NOMO-1 treated with dmso at 0.1 percent for 144 hours (cell line): Measurements from ENCODE around the gene RNPS1.
"Not testable (repeated sequence)": the region's sequence is repeated elsewhere in the genome, so short reads cannot be mapped to it uniquely, and the experiment has no call there.

ENCODE experiments used
- DNase-seq: peaks from one replicate; lab custom pipeline; 2025; ENCODE audit not compliant: unreplicated experiment; lab: John Stamatoyannopoulos, UW

The RNPS1 gene

DNA sequence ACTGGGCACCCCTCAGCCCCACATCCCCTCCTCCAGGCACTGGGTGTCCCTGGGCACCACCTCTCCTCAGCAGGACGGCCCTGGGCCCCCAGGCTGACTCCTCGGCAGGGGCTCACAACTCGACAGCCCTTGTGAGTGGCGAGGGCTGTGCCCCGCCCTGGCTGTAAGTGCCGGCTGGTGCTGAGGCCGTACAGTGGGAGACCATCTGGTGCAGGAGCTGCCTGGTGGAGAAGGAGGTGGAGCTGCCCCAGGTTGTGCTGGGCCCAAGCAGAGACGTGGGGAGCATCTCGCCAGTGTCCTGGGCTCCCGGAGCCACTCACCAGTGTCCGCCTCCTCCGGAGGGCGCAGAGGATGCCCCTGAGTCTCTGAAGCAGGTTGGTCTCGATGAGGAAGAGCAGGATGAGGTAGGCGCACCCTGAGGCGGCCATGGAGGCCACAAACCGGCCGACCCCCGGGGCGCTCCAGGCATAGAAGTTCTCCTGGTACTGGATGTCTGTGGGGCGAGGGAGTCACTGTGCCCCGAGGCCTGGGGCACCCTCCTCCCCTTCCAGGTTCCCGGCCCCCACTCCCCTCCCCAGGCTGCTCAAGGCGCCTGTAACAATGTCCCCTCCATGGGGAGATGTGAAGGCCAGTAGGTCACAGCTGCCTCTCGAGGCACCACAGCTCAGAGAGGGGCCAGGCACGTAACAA, 15.1 kb upstream of the RNPS1 start:
- DNase-seq: no peak

DNA sequence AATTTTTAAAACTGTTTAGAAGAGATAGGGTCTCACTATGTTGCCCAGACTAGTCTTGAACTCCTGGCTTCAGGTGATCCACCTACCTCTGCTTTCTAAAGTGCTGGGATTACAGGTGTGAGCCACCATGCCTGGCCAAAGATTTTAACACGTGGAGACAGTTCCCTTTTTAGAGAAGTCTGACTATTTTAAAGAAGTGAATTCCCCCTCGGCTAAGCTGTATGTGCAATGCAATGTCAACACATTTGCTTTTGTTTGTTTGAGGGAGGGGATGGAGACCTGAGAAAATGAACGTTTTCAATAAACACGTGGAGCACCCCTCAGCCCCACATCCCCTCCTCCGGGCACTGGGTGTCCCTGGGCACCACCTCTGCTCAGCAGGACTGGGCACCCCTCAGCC, 14.3 kb upstream of the RNPS1 start:
- DNase-seq: no peak

DNA sequence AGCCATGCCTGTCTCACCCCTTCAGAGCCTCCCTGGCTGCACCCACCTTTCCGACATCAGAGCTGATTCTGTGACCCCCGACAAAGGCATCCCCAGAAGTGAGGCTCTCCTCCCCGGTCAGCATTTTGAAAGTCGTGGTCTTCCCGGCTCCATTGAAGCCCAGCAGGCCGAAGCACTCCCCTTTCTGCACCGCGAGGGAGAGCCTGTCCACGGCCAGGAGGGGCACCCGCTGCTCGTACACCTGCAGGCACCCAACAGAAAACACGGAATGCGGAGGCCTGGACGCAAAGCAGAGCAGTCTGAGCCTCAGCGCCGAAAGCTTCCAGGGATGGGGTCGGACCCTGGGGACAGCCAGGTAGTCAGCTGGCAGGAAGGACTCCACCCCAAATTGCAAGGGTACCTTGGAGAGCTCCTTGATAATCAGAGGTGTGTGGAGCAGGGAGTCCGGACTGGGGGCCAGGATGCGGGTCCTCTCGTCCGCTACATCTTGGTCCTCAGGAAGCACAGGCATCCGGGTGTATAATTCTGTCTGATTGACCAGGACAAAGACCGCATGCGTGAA, 13.1 kb upstream of the RNPS1 start:
- DNase-seq: no peak

DNA sequence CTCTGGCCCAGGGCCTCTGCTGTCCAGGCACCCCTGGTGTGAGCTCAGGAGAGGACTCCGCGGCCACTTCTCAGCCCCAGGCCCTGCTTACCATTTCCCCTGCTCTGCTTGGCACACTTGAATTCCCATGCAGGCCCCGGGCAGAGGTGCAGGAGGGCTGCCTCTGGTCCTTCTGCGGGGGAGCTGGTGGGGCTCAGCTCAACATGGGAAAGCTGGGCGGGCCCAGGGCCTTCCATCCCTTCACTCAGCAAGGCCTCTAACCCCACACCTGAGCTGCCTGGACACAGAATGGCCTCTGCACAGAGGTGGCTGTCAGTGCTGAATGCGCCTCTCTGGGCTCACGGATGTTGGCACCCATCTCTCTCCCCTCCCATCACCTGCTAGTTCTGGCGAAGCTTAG, 12.5 kb upstream of the RNPS1 start:
- DNase-seq: no peak

DNA sequence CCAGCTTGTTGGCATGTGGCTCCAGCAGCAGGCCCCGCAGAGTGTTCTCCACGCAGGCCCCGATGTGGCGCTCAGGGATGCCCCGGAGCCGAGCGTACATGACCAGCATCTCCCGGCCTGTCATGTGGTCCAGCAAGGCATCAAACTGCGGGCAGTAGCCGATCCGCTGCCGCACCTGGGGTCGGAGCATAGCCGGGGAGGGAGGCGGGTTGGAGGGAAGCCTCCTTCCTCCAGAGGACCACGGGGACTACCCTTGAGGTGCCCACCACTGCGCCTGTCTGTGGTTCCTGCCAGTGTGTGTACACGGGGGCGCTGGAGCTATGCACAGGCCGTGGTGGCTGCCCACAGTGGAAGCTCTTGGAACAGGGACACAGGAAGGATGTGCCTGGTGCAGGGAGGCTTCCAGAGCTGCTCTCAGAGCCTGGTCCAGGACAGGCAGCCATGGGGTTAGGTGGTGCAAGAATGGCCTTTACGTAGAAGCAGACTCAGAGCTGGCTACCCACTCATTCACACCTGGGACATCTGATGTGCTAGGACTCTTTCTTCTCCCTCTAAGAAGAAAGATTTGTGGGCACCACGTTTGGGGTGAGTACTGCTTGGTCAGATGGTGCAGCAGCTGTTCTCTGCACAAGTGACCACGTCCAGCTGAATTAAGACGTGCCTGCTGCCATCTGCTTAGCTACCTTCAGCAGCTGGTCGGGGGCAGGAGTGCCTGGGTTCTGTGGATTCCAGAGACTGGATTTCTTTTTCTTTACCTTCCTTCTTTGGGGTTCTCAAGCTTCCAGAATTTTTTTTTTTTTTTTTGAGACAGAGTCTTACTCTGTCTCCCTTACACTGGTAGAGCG, 11.3 kb upstream of the RNPS1 start:
- DNase-seq: no peak

DNA sequence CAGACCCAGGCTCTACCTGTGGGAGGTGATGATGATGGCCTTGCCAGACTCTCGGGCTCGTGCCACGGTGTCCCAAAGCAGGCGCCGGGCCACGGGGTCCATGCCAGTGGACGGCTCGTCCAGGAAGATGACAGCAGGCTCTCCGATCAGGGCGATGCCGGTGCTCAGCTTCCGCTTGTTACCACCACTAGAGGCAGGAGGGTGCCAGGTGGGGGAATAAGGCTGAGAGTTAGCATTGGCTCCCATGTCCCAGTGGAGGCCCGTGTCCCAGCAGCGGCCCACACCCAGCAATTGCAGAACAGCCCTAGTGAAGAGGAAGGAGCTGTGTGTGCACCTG, 10.3 kb upstream of the RNPS1 start:
- no peak for DNase-seq

DNA sequence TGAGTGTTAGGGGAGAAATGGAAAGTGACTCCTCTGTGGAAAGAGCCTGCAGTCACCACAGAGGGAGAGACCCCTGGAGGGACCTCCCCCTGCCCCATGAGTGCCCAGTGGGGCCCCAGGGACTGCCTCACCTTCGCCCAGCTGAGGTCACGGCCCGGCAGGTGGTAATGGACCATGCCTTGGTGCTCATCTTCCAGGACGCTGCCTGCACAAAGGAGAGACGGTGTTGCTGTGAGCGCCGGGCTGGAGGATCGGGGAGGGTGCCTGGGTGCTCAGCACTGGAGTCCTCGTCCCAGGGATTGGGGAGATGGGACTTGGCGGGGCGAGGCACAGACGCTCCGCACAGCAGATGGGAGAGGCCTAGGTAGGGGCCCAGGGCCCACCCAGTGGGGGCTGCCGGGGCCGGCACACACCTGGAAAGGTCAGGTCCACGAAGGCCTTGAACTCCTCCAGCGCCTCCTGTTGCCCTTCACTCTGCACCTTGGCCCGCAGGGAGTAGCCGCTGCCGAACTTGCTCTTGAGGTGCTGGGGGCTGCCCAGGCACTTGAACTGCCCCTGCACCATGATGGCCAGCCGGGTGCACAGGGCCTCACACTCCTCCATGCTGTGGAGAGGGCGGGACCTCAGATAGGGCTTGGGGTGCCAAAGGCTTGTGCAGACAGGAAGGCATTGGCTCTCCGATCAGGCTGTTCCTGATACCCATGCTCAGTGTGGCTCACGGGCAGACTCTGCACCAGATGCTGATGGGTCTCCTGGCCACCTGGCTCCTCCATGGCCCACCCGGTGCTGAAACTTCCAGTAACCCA, 9.7 kb upstream of the RNPS1 start:
- DNase-seq: no peak

DNA sequence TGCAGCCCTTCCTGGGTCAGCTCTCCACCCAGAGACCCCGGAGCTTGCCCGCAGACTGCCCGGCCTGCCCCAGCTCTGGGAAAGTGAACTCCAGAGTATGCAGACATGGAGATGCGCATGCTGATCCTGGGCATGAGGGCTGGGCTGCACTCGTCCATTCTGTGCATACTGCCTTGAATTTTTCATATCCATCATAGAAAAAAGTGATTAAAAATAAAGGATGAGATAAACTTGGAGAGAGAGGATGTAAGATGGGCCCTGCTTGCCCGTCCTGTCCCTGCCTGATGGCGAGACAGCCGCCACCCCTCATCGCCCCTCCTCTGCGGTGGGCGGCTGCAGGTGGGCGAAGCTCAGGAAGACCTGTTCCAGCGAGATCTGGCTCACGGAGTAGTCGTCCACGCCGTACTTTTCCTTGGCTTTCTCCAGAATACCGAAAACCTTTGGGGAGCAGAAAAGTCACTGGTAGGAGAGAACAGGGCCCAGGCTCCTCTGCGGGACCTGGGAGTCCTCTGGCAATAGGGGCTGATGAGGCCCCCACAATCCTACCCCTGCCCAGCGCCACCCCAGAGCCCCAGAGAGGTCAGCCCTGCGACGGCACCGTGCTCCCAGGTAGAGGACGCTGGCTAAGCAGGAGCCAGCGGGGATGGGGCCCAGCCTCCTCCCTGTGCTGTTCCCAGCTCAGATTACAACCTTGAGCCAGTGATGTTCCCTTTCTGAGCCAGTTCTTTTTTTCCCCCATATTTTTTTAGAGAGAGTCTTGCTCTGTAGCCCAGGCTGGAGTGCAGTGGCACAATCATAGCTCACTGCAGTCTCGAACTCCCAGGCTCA, 8.7 kb upstream of the RNPS1 start:
- DNase-seq: no peak

DNA sequence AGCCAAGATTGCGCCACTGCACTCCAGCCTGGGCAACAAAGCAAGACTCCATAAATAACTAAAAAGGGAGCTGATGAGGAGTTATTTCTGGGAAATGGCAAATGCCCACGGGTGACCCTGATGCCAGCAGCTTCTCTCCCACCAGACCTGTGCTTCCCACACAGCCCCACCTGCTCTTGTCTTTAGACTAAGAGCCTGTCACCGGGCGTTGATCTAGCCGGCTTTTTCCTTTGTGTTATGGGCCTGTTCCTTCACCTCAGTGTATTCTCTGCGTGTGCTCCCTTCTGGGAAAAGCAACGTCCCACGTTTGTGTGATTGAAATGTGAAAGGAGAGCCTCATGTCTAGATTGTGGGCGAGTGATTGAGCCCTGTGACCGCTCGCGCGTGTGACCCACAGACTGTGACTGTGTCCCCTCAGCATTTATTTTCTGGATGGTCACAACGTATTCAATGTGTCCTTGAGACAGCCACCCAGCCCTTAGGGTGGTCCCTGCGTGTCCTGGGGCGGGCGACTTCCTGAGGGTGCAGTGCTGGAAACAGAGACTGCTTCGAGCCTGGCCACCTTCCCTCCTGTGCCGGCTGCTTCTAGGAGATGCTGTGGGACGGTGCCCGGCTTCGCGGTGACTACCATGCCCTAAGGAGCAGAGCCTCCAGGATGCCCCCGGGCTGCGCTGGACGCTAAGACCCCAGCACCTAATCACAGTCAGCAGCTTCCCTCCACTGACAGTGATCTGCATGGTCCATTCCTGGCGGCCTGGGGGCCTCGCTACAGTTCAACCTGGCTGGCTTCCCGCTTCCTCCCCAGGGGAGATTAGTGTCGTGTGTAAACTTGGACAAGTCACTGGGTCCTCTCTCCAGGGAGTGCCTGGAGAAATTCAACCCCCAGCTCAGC, 7.8 kb upstream of the RNPS1 start:
- DNase-seq: no peak

DNA sequence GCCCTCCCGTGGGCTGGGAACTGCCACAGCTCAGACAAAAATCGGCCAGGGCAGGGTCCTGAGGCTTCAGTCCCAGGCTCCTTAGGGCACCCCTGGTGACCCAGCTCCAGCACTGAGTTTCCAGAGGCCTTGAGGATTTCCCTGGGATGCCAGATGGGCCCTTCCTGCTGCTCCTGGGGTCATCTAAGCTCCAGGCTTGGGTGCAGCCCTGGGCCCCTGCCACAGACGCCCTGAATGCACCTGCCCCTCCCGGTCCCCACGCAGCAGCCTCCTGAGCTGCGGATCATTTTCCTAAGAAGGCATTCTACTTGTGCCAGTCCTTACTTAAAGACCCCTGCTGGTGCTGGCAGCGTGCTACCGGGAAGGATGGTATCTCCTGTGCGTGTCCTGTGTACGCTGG, 6.0 kb upstream of the RNPS1 start:
- DNase-seq: no peak

DNA sequence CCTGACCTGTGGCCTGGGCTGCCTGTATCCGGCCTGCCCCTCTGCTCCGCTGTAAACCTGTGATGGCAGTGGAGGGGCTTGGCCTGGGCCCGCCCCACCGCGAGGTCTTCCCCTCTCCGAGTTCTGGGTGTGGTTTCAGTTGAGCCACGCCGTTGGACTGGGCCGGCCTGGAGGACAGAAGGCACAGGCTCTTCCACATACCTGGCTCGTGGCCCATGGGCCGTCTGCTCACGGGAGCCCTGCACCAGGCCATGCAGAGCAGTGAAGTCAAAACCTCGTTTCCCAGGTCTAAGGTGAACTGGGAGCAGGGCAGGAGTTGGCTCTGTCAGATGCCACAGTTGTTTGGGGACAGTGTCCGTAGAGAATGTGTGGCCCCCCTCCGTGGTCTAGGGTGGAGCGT, 5.6 kb upstream of the RNPS1 start:
- DNase-seq: no peak

DNA sequence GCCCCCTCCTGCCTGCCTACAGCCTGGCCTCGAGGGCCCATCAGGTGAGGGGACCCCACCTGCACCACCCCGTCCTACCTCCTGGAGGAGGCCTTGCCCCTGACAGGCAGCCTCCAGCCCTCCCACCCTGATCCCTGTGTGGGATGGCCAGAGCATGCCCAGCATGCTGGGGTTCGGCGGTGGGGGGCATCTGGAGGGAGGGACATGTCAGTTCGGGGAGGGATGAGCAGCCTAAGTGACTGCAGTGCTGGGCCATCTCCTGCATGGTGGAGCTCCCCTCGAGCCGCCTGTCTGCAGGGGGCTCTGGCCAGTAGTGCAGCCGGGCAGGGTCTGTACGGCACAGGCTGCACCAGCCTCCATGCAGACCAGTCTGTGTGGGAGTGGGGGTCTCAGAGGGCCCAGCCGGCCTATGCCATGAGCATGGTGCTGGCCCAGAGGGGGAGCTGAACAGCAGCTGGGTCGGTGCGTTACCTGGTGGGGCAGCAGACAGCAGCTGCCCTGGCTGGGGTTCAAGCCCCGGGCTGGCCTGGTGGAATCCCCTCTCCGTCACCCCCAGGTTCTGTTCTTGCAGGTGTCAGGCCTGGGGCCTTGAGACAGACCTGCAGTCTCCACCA, 4.0 kb upstream of the RNPS1 start:
- no peak for DNase-seq

DNA sequence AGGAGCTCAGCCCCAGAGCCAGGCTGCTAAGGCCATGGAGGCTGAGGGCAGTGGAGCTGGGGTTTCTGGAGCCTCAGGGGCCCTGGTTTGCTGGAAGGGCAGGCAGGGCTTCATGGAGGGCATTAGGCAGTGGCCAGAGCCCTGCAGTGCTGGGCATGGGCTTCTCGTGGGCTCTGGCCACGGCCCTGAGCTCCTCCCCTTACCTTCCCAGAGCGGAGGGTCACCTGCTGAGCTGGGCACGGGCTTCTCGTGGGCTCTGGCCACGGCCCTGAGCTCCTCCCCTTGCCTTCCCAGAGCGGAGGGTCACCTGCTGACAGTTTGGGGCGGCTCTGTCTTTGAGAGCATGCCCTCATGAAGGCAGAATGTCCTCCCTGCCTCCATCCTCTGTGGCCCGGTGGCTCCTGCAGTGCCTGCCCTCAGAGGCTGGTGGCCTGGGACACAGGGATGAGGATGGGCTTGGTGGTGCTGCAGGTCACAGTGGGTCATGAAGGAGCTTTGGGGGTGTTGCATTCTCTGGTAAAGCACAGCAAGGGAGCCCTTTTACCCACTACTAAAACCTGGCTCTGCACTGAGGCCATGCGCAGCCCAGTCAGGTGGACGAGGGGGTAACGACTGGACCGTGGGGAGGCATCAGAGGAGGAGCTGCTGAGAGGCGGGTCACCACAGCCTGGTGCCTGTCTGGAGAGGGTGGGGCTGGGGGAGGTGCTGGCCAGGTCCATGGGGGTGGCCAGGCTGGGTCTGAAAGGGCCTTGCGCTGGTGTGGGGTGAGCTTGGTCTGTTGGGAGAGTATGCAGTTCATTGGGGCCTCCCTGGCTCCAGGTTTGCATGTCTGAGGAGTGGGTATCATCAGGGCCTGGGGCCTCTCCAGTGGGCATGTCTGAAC, 2.9 kb upstream of the RNPS1 start:
- DNase-seq: no peak

DNA sequence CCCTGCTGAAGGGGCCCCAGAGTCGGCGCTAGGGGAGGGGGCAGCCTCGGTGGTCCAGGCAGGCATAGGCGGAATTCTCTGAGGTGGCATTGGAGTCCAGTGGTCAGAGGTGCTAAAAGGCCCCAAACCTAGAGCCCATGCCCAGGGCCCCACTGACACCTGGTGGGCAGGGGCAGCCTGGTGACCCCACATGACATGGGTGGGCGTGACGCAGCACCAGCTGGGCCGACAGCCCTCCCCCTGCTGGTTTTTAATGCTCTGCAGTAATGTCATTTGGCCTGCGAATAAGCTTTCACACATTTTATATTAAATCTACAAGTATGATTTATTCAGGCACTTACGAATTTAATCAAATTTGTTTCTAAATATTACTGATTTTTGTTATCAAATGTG, 2.1 kb upstream of the RNPS1 start:
- no peak for DNase-seq

DNA sequence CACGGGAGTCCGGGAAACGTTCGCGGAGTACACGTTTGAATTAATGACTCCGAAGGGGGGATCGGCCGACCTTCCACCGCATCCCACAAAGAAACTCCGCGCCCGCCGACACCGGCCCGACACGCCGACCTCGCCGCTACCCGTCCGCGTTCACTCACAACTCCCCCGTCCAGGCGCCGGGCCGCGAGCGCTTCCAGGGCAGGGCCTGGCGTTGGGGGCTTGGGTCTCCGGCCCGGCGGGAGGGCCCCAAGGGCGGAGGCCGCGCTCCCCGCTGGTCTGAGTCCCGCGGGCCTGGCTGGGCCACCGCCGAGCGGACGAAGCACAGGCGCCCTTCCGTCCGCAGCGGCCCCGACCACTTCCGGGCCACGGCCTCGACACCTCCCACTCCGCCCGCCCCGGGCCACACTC, 417 bp downstream of the RNPS1 start:
- DNase-seq: not testable (repeated sequence)

DNA sequence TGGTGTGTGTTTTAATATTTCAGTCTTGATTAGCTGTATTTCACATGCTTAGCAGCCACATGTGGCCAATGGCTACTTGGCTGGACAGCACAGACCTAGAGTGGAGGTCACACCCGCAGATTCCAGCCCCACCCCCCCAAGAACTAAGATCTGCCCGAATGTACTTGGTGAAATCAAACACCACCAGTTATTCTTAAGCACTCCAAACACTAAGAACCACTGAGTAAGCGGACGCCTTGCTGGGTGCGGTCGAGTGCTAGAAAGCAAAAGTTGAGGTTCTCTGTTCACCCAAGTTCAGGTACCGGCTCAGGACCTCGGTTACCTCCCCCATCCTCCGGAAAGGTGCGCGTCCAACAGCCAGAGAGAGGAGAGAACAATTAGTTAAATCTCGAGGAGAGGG, 1.0 kb downstream of the RNPS1 start:
- DNase-seq: not testable (repeated sequence)

DNA sequence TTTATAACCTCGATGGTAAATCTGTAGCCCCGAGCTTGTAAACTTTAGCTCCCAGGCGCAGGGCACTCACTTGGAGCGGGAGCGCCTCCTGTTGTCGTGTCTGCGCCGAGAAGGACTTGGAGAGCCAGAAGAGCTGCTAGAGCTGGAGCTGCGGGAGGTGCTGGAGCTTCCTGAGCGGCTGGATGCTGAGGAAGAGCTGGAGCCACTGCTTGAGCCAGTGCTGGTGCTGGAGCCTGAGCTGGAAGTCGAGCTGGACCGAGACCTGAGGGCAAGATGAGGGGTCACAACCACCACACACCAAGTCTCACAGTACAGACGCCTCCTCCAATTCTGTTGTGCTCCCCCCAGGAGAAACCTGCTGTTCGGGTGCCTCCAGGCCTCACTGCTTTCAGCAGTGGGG, 4.9 kb downstream of the RNPS1 start:
- DNase-seq: not testable (repeated sequence)

DNA sequence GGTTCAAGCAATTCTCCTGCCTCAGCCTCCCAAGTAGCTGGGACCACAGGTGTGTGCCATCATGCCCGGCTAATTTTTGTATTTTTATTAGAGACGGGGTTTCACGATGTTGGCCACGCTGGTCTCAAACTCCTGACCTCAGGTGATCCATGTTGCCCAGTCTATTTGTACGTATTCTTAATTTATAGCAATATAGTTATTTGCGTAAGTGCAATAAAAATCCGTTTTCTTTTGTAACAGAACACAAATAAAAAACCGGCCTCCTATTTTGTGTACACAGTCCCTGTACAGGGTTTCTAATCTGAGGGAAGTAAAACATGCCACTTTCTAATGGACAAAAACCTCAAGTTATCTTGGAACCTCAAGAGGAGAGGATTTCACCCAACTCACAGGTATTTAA, 7.7 kb downstream of the RNPS1 start:
- no peak for DNase-seq
